ENCODE measurements around the gene TOR1B.
"Not testable (repeated sequence)": the region's sequence is repeated elsewhere in the genome, so short reads cannot be mapped to it uniquely, and the experiment has no call there.

TOR1B gene

GRCh38 chr9:129785866-129786265 is 17.1 kb upstream of the TOR1B start:
- no peak overlapping the region for H3K4me3 ChIP-seq (ENCODE audit: low read length)
- no peak for TF ChIP-seq CTCF (IDR thresholded peaks at IDR 0.05; ENCODE audit: insufficient read depth, low read depth, low read length, missing control alignments)
- peak; percentile 19 for DNase-seq (ENCODE audit: low read depth)

- DNase-seq (ENCODE audit: low read depth): no peak
- no peak overlapping the region for H3K4me3 ChIP-seq (ENCODE audit: low read length)
- TF ChIP-seq CTCF (IDR thresholded peaks at IDR 0.05; ENCODE audit: insufficient read depth, low read depth, low read length, missing control alignments): no peak
Measured at GRCh38 chr9:129786481-129786880, 16.5 kb upstream of the TOR1B start.

- H3K4me3 ChIP-seq (ENCODE audit: low read length): no peak overlapping the region
- TF ChIP-seq CTCF (IDR thresholded peaks at IDR 0.05; ENCODE audit: insufficient read depth, low read depth, low read length, missing control alignments): no peak
- no peak for DNase-seq (ENCODE audit: low read depth)
Measured at GRCh38 chr9:129794549-129794948, 8.4 kb upstream of the TOR1B start.

GRCh38 chr9:129796029-129796428 is 7.0 kb upstream of the TOR1B start:
- DNase-seq (ENCODE audit: low read depth); H3K4me3 ChIP-seq (ENCODE audit: low read length): not testable (repeated sequence)

- no peak for DNase-seq (ENCODE audit: low read depth)
- no peak for TF ChIP-seq CTCF (IDR thresholded peaks at IDR 0.05; ENCODE audit: insufficient read depth, low read depth, low read length, missing control alignments)
- H3K4me3 ChIP-seq (ENCODE audit: low read length): no peak overlapping the region
Measured at GRCh38 chr9:129798973-129799372, 4.0 kb upstream of the TOR1B start.

GRCh38 chr9:129801504-129801903 is 1.5 kb upstream of the TOR1B start:
- no peak for DNase-seq (ENCODE audit: low read depth)
- no peak overlapping the region for H3K4me3 ChIP-seq (ENCODE audit: low read length)
- no peak for TF ChIP-seq CTCF (IDR thresholded peaks at IDR 0.05; ENCODE audit: insufficient read depth, low read depth, low read length, missing control alignments)

- H3K4me3 ChIP-seq (ENCODE audit: low read length): peak overlapping the region; percentile 71
- peak; percentile 19 for DNase-seq (ENCODE audit: low read depth)
- TF ChIP-seq CTCF (IDR thresholded peaks at IDR 0.05; ENCODE audit: insufficient read depth, low read depth, low read length, missing control alignments): no peak
Measured at GRCh38 chr9:129803676-129804060, 684 bp downstream of the TOR1B start.

- DNase-seq (ENCODE audit: low read depth): no peak
- no peak for TF ChIP-seq CTCF (IDR thresholded peaks at IDR 0.05; ENCODE audit: insufficient read depth, low read depth, low read length, missing control alignments)
- no peak overlapping the region for H3K4me3 ChIP-seq (ENCODE audit: low read length)
Measured at GRCh38 chr9:129806061-129806460, 3.1 kb downstream of the TOR1B start.

All from epithelial cell of esophagus (primary cell).